ENCODE results near the gene HRH2.

The HRH2 gene

GRCh38 chr5:175694371-175695160, 36.7 kb downstream of the HRH2 start:
- DNase-seq, result peak; percentile 45

- no peak for DNase-seq
These were observed 37.6 kb downstream of the HRH2 start for GRCh38 chr5:175695161-175696126.

GRCh38 chr5:175696139-175696854, 38.4 kb downstream of the HRH2 start:
- peak; percentile 94 for DNase-seq

GRCh38 chr5:175696855-175697198, 39.0 kb downstream of the HRH2 start:
- DNase-seq, result no peak

- no peak for DNase-seq
These were observed 40.0 kb downstream of the HRH2 start for GRCh38 chr5:175697846-175698245.

- no peak for DNase-seq
These were observed 40.7 kb downstream of the HRH2 start for GRCh38 chr5:175698401-175699115.

- no peak for DNase-seq
These were observed 43.1 kb downstream of the HRH2 start for GRCh38 chr5:175700991-175701390.

GRCh38 chr5:175701797-175702196, 43.9 kb downstream of the HRH2 start:
- no peak for DNase-seq

- no peak for DNase-seq
These were observed 48.6 kb downstream of the HRH2 start for GRCh38 chr5:175706499-175706898.

- DNase-seq, result no peak
These were observed 50.0 kb downstream of the HRH2 start for GRCh38 chr5:175707751-175708375.

GRCh38 chr5:175709276-175709781, 51.5 kb downstream of the HRH2 start:
- DNase-seq, result no peak

GRCh38 chr5:175710326-175710725, 52.5 kb downstream of the HRH2 start:
- DNase-seq, result no peak

- no peak for DNase-seq
These were observed 53.2 kb downstream of the HRH2 start for GRCh38 chr5:175711031-175711430.

GRCh38 chr5:175711472-175712312, 53.8 kb downstream of the HRH2 start:
- DNase-seq, result no peak

- no peak for DNase-seq
These were observed 54.4 kb downstream of the HRH2 start for GRCh38 chr5:175712313-175712680.

GRCh38 chr5:175712681-175713085, 54.8 kb downstream of the HRH2 start:
- DNase-seq, result no peak

GRCh38 chr5:175713930-175714329, 56.1 kb downstream of the HRH2 start:
- DNase-seq, result no peak

- no peak for DNase-seq
These were observed 56.7 kb downstream of the HRH2 start for GRCh38 chr5:175714479-175715085.

- no peak for DNase-seq
These were observed 58.0 kb downstream of the HRH2 start for GRCh38 chr5:175715627-175716522.
